ENCODE data around the gene SYNE2. TPM values are rescaled to one million over a fixed set of nuclear protein-coding genes. Genes with fewer than 3 reads are reported as not detected.

Gene SYNE2
- total and polyA plus RNA-seq, 2 of the 8 experiments (the other 6 are each of a cell fraction or from before 2014, with no cell fraction given), result 32.6 to 46.1 TPM

DNA sequence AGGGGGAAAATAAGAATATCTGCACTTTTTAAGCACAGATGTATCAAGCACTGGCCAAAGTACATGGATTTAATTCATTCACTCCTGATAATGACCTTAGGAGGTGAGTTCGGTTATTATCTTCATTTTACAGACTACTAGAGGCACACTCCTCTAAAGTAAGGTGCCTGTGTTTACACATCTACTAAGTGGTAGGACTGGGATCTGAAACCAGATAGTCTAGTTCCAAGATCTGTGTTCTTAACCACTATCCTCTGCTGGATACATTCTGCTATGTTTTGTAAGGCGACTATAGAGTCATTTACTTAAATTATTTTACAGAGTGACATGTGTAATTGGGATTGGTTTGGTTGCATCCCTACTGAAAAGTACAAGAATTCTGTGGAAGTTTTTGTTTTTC lies 266.1 kb downstream of the SYNE2 start (continued):
- TF ChIP-seq RFX5 (IDR thresholded peaks at IDR 0.05; ENCODE audit: borderline replicate concordance, low read depth, low read length), result no peak
- no peak for TF ChIP-seq SUZ12 (IDR thresholded peaks at IDR 0.05; ENCODE audit: low read length)
- no peak for TF ChIP-seq RNF2 (IDR thresholded peaks at IDR 0.05; ENCODE audit: borderline replicate concordance, low read depth, low read length, missing control alignments, poor library complexity, severe bottlenecking)
- TF ChIP-seq FOSL1 (IDR thresholded peaks at IDR 0.05; ENCODE audit: insufficient read depth, low read depth, low read length), result no peak

Data from H1 (cell line).